Activated CD8-positive, alpha-beta memory T cell treated with anti-CD3 and anti-CD28 coated beads for 48 hours (primary cell): ENCODE measurements around the gene LCE6A.

Experiments used
- DNase-seq, 3 experiments: peaks; one replicate each; pipeline ENCODE4 v3.0.0-alpha.2; 2020; ENCODE audit warnings: low read depth in 2 of 3, low spot score in 2 of 3

Gene LCE6A

GRCh38 chr1:152842556-152842955 is at the start of gene LCE6A:
LCE6A (plus strand) TSS chr1:152842856; CDS start chr1:152843521, 665 bp downstream.
- DNase-seq, result no peak

- no peak for DNase-seq
Measured at GRCh38 chr1:152795686-152796085, 47.0 kb upstream of the LCE6A start.

- no peak for DNase-seq
Measured at GRCh38 chr1:152796421-152796820, 46.2 kb upstream of the LCE6A start, which contains the start of gene LCE1D. LCE1D (plus strand) TSS chr1:152796721; CDS start chr1:152797795, 1,074 bp downstream.

- DNase-seq, result no peak
Measured at GRCh38 chr1:152801333-152801732, 41.3 kb upstream of the LCE6A start.

- DNase-seq, result no peak
Measured at GRCh38 chr1:152806576-152806975, 36.1 kb upstream of the LCE6A start, which contains the start of gene LCE1C. LCE1C (minus strand) TSS chr1:152806651; CDS start chr1:152805478, 1,173 bp downstream.

GRCh38 chr1:152811050-152811449 is 31.6 kb upstream of the LCE6A start:
- DNase-seq, result no peak

- no peak for DNase-seq
Measured at GRCh38 chr1:152811671-152812070, 31.0 kb upstream of the LCE6A start, which contains the start of gene LCE1B. LCE1B (plus strand) TSS chr1:152811971; CDS start chr1:152812447, 476 bp downstream.

GRCh38 chr1:152817309-152817708 is 25.3 kb upstream of the LCE6A start:
- no peak for DNase-seq

GRCh38 chr1:152823294-152823693 is 19.4 kb upstream of the LCE6A start:
- DNase-seq, result no peak

GRCh38 chr1:152824964-152825363 is 17.7 kb upstream of the LCE6A start:
- no peak for DNase-seq

- DNase-seq, result no peak
Measured at GRCh38 chr1:152827173-152827572, 15.5 kb upstream of the LCE6A start, which contains the start of gene LCE1A. LCE1A (plus strand) TSS chr1:152827473; CDS start chr1:152827473, 0 bp downstream.

GRCh38 chr1:152836870-152837269 is 5.8 kb upstream of the LCE6A start:
- DNase-seq, result no peak

- no peak for DNase-seq
Measured at GRCh38 chr1:152855661-152856060, 13.0 kb downstream of the LCE6A start.

- DNase-seq, result no peak
Measured at GRCh38 chr1:152858062-152858461, 15.4 kb downstream of the LCE6A start.

- DNase-seq, result no peak
Measured at GRCh38 chr1:152859696-152860095, 17.0 kb downstream of the LCE6A start, which contains the start of gene LCE7A. LCE7A (plus strand) TSS chr1:152859996; CDS start chr1:152860698, 702 bp downstream.

GRCh38 chr1:152860129-152860528 is 17.5 kb downstream of the LCE6A start:
- DNase-seq, result no peak

GRCh38 chr1:152861374-152861773 is 18.7 kb downstream of the LCE6A start:
- DNase-seq, result no peak

- DNase-seq, result no peak
Measured at GRCh38 chr1:152864443-152864842, 21.8 kb downstream of the LCE6A start.

- DNase-seq, result no peak
Measured at GRCh38 chr1:152866321-152866720, 23.7 kb downstream of the LCE6A start.

GRCh38 chr1:152869808-152870419 is 27.3 kb downstream of the LCE6A start:
- peak in 2 of 3 experiments; percentile 2 to 34 for DNase-seq

GRCh38 chr1:152870831-152871730 is 28.4 kb downstream of the LCE6A start:
- no peak for DNase-seq

GRCh38 chr1:152871731-152872126 is 29.1 kb downstream of the LCE6A start:
- DNase-seq, result no peak
